Measurements from ENCODE around the gene GDPD4.

GRCh38 chr11:77209663-77210062, 91.8 kb downstream of the GDPD4 start:
- TF ChIP-seq HDGF (IDR thresholded peaks at IDR 0.05; ENCODE audit: borderline replicate concordance), result no peak
- no peak for TF ChIP-seq BHLHE40 (IDR thresholded peaks at IDR 0.05; ENCODE audit: borderline replicate concordance)
- no peak for TF ChIP-seq ZNF384 (IDR thresholded peaks at IDR 0.05)
